Eye (tissue), 1 donor: Measurements from ENCODE around the gene FOXP1.

Experiments used
- DNase-seq: peaks from one replicate; pipeline ENCODE4 v3.0.0-alpha.2; 2015

Gene FOXP1

DNA sequence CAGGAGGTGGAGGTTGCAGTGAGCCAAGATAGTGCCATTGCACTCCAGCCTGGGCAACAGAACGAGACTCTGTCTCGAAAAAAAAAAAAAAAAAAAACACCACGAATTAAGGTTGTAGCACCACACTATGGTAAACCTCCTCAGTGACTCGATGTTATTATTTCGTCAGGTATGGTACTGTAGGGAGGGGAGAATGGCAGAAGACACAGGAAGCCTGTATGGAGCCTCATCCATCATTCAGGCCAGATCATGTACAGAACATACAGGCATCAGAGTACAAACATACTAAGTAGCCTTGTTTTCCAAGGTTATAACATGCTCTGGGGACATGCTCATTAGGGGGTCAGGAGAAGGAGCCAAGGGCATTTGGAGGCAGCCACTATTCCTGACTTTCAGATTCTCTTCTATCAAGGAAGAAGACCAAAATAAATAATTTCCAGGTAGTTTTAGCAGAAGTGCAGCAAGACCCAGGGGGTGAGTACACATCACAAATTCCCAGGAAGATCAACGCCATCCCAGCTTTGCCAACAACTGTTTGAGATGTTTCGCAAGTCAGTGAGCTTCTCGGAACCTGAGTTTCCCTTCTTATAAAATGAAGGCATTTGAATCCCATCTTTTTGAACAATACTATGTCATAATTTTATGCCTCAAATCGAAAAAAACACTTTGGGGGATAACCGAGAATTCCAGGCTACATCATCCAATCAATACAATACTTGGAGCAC is 79.8 kb downstream of the FOXP1 start:
- no peak for DNase-seq

DNA sequence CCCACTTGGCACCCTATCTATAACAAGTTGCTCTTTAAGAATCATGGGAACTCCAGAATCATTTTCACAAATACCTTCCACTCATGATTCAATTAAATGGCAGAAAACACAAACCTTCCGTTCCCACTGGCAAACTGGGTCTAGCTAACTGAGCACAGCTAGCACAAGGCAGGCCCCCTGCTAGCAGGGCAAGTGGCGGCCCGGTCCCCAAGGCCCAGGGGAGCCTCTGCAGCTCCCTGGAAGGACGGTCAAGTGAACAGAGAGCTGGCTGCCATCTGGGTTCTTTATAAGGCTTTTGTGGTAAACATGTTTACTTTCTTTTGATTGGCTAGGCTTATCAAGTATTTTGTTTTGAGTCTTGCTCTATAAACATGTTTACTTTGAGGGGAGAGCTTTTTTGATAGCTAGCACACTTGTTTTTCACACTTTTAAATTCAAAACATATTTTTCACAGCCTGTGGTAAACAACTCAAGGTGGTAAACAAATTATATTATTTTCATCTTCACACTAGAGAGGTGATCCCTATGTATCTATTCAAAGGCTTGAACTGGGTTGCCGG is 81.4 kb downstream of the FOXP1 start:
- DNase-seq = no peak

DNA sequence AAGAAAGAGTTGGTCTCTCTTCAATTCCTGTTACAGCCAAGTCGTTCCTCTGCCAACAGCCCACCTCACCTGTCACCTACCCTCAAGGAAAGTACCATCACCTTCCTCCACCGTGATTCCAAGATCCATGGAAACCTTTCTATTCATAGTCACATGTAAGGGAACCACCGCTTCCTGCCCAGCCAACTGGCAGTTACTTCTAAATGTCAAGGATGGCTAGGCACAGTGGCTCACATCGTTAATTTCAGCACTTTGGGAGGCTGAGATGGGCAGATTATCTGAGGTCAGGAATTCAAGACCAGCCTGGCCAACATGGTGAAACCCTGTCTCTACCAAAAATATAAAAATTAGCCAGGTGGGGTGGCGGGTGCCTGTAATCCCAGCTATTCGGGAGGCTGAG is 82.8 kb downstream of the FOXP1 start:
- no peak for DNase-seq

DNA sequence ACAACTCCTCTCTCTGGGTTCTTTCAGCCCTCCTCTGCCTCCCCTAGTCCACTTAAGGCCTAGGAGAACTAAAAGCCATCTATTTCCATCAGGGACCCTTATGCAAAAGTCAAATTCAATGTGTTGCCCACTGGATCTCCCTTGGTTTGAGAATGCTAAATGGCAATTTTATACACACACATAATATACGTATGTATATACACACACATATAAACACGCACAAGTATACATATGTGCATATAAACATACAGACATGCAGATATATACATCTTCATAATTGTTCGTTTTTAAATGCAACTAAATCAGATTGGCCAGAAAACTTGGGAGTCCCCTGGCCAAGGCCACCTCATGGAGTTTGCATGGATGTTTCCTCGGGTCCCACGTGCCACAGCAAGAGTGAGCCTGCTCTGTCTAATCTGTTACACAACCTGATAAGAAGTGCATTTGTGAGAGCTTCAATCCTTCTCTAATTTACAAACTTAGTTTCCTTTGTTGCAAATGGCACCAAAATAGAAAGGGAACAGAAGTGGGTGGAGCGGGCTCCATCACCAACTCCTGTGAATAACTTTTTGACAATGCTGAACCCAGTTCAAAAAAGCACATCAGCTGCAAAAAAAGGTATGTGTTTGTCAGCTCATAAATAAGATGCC is 84.2 kb downstream of the FOXP1 start:
- DNase-seq = no peak

DNA sequence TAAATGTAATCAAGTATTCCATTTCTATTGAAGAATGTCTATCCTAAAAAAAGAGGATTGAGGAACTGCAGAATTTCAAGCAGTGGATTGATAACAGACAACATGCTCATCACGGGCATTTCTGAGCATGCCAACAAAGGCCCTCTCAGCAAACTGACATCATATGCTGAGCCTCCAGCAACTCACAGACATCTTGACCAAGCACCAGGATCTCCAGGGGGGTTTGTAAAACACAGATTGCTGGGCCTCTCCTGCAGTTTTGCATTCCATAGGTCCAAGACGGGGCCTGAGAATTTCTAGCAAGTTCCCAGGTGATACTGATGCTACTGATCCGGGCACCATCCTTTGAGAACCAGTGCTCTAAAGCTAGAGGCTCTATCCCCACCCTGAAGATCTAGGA is 85.0 kb downstream of the FOXP1 start:
- DNase-seq = no peak

DNA sequence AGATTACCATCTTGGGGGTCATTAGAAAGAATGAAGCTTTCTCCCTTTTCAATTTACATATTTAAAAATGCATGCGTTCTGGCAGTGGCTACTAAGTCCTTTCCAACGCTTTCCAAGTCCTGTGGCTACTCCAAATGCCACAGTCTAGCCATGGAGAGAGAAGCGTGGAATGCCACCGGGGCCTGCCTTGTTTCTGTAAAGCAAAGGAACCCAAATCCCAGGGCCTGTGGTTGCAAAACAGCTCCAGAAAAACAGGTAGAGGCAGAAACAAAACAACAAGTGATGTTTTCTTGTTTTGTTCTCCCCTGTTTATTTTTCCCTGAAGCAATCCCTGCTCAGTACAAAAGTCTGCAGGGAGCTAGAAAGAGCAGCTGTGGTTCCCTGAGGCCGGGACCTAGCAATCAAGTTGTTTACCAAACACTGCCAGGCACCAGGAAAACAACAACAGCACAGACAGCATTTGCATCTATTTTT is 85.5 kb downstream of the FOXP1 start:
- no peak for DNase-seq

DNA sequence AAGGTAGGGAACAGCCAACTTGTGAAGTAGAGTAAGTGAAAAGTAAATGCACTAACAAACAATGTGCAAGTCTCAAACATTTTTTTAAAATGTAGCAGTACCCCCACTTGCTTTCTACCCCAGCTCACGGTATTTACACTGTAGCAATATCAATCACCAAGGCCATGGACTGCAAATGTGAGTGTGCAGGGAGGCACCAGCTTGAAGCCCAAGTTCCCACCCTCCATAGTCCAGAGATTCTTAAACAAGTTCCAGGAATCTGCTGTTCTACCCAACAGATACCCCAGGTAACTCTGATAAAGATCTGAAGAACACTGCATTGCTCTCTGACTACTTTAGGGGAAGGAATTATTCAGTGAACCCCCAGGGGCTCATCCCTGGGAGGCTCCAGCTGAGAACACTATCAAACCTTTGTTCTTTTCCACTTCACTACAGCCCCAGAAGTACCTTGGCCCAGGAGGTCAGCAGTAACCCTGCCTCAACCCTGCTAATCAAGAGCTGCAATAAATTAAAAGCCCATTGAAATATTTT is 86.1 kb downstream of the FOXP1 start:
- DNase-seq = no peak

DNA sequence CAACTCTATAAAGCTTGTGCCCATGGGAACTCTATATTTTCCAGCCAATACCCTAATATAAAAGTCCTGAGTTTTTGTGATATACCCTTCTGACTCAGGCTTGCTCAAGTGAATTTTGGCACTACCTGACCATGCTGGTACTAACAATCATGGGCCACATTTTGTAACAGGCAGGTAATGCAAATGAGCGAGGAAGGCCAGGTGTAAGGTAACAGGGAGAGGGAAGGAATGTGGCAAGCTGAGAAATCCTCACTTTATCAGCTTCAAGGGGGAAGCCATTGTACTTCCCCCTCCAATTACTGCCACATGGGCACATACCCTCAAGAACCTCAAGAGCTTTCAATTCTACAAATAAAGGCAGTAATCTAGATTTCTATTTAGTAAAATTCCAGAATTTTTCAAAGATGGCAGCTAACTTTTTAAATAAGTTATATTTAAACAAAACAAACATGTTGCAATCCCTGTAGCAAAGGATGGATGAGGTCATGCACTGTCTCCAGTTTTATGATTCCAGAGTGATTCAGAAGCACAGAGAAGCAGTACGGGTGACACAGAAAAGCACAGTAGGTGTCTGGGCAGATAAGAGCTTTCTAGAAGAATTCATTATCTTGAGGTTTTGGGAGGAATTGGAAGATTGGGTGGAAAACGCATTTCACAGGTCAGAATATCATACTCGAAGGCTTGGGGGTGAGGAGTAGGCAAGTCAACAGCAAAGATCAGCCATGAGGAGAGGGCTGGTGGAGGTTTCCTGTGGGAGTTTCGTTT is 87.6 kb downstream of the FOXP1 start:
- no peak for DNase-seq

DNA sequence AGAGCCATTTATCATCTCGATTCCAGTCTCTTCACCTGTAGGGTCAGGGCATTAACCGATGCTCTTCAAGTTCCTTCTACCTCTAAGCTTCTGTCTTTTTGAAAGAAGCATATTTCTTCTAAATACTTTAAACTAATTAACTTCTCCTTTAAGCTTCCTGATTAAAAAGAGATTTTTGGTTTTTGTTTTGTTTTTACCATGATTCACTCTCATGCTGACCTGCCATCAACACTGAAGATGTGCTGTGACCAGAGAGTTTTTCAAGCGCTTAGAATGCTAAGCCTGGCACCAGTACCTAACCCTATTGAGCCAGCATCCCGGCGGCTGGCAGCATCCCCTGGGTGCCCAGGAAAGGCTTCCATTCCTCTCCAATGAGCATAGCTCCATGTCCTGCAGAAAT is 89.3 kb downstream of the FOXP1 start:
- DNase-seq = no peak

DNA sequence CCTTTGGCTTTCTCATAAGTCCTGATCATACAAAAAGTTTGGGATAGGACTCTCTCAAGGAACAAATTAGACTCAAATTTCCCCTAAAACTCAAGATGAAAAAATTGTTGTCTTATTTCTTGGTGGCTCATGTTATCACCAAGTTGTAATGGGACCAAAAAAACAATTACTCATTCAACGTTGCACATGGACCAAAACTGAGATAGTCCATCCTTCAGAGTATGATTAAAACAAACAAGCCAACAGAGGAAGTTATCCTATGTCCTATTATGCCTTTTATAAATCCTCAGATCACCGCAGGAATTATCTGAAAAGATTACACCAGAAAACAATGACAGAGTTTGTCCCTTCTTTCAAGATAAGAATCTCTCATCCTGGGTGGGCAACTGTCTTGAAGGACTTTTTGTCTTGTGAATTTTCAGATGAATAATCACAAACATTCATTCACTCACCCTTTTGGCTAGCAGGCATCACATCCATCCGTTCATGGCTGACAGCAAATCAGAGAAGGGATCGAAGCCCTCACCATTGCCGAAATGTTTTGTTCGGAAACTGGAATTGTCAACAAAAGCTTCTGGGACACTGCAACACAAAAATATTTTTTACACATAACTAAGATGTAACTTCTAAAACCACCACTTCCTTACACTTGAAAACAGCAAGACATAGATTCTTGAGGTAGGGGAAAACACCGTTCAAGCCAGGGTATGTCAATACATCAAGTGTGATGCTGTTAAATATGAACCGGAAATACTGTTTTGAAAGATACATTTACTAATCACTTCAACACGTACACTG is 90.4 kb downstream of the FOXP1 start:
- DNase-seq = no peak

DNA sequence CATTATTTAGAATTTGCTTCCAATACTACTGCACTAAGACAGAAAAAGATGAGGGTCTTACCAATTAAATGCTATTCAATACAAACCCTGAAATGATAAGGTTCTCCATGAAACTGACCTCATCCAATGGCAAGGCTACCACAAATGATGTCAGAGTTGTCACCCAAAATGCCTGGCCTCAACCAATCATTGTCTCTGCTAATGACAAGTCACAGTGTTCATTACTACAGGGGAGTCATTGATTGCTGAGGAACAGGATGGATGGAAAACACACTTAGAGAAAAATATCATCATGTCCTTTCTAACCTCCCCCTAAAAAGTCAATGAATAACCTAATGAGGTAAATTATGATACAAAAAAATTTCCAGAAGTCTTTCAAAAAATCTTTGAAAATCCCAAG is 91.0 kb downstream of the FOXP1 start:
- no peak for DNase-seq

DNA sequence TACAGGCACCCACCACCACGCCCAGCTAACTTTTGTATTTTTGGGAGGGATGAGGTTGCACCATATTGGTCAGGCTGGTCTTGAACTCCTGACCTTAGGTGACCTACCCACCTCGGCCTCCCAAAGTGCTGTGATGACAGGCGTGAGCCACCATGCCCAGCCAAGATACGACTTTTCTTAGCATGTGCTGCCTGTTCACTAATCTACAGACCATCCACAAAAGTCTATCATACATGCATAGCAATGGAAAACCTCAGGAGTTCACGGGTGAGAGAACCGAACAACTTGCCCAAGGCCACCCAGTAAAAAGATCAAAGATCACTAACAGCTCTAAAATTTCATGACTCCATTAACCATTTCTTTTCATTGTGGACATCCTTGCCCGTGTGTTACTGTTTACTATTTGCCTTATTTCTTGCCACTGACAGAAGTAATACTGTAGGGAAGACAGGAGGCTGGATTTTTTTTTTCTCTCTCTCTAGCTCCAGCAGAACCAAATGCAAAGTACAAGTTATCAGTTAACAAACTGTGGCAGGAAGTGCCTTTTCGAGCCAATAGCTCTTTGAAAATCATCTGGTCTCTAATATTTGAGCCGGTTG is 92.3 kb downstream of the FOXP1 start:
- DNase-seq = no peak

DNA sequence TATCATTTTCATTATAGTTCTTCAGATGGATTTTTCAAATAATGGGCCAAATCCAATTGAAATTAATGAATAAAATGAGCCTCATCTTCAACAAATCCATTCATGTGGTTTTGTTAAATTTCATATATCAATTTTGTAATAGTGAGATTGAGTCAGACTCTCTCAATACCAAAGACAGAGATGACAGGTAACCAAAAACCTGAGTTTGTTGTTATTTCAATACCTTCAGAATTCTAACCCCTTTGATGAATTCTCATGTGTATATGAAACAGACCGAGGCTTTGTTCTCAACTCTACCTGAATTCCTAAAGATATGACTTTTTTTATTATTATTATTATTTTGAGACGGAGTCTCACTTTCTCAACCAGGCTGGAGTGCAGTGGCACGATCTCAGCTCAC is 92.8 kb downstream of the FOXP1 start:
- no peak for DNase-seq

DNA sequence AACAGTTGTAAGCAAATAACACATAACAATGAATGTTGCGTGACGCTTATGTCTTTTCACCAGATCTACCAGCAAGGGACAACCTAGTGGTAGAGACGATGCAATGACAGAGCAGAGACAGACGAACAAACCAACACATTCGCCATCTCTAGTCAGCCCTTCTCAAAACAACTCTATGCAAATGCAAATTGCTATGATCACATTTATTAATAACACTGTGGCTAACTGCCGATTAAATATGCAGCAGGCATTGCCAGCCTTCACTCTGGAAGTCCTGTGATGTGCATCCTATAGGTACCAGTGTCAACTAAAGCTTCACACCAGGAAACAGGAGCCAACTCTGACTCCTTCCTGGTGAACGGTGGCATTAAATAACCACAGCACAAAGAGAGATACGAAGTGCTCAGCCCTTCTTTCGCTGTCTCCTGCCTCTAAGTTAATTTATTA is 94.2 kb downstream of the FOXP1 start:
- no peak for DNase-seq

DNA sequence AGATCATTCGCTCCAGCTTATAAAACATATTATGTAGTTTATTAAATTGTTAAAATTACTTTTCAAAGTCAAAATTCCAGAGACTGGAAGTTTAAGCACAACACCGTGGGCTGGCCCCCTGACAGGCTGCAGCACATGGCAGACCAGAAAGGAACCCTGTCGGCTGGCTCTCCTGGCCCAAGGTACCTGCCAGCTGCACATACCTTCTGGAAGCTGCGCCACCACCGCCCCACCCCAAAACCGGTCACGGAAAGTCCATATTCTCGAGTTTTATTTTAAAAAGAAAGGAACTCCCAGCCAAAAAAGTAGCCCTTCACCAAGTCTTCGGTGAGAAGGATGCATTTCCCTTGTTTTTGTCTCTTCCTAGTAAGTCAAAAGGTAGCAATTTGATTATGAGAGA is 94.6 kb downstream of the FOXP1 start:
- DNase-seq = no peak

DNA sequence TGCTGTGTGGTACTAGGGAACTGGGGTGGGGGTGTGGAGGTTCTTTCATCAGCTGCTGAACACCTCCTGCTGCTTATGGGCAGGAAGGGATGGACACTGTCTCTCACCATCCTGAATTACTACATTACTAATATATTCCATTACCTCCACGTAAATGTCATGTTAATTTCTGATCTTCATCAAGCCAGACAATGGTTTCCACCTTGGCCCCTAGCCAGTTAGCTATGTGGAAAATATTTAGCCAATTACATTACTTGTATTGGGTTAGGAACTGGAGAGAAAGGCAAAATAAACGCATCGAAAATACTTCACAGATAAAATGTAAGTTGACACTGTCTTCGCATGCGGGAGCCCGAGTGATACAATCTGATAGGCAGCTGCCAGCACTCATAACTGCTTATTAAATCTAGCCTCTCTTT is 95.1 kb downstream of the FOXP1 start:
- no peak for DNase-seq

DNA sequence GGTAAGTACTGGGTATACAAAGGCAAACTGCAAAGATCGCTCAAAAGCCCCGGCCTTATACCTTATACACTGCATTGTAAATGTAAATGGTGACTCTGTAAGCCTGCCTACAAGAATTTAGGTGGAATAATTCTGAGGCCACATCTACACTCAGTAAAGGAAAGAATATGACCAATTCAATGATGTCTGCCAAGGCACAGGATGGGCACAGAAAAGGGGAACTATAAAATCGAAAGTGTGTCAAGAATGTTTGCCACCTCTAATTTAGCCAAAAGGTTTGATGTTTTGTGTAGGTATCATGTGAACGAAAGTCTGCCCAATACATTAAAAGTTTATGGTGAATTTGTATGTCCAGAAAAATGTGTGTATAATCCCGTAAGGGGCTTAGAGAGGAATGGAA is 96.1 kb downstream of the FOXP1 start:
- DNase-seq = no peak

DNA sequence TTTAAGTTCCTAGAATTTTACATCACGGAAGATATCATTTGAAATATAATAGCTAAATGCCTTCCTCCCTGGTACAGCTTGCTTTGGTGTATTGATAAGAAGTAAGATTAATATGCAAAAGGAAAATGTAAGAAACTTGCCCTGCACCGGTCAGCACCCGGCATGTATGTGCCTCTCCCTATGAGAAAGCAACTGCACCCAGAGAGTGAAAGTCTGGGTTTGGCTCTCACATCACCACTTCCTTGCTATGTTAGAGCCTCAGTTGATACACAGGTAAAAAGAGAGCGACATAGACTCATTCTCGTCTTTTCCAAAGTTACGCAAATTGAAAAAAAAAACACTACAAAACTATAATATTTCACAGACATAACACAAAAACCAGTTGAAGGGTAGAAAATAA is 96.7 kb downstream of the FOXP1 start:
- DNase-seq = no peak

DNA sequence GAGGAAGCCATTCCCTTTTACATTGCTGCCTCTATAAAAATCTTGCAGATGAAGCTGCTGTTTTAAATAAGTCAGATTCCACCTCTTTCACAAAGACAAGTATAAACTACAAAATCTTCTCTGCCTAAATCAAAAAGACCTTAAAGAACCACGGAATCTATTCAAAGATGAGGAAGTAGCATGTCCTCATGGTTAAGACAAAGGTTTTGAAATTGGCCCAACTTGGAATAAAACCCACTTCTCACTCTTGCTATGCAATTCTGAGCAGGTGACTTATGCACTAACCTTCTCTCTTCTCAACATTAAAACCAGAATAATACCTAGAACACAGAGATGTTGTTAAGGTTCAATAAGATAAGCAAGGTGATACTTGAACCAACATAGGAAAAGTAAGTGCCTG is 97.6 kb downstream of the FOXP1 start:
- no peak for DNase-seq

DNA sequence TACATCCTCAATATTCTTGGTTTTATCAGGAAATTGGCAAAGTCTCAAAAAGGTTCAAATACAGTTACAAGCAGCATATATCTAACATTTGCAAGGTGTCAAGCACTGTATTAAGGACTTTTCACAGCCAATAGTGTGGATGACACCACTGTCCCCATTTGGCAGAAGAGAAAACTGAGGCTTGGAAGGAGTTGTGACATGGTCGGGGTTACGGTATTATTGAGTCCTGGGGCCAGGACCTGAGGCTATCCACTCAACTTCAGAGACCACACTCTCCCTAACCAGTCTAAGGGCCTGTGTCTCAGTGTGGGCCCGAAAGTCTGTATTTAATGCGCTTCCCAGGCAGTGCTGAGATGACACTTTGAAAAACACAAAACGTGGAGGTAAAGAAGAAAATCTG is 99.1 kb downstream of the FOXP1 start:
- DNase-seq = no peak

DNA sequence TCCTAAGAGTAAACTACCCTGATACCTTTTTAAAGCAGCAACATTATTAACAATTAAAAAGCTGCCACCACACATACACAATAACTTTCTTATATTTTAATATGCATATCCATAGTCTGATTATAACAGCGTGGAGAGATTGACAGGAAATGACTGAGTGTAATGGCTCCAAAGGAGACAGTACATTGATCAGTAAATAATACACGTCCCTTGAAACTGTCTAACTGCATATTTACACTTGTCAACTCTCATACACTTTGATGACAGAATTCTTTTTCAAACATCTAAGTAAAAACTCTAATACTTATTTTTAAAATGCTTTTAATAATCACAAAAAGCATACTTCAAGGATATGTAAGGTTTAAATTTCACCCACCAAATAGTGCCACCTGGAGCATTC is 99.5 kb downstream of the FOXP1 start:
- DNase-seq = no peak

DNA sequence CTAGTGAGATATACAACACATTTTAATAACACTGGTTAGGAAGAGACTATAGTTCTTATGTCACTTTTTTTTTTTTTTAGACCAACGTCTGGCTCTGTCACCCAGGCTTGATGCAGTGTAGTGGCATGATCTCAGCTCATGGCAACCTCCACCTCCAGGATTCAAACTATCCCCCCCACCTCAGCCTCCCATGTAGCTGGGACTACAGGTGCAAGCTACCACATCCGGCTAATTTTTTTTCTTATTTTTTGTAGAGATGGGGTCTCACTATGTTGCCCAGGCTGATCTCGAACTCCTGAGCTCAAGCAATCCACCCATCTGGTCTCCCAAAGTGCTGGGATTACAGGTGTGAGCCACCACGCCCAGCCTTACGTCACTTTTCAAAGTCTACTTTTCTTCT is 100.8 kb downstream of the FOXP1 start:
- DNase-seq = no peak
